ENCODE data around the gene ELF5. TPM values are rescaled to one million over a fixed set of nuclear protein-coding genes. Genes with fewer than 3 reads are reported as not detected.

ELF5 gene
- total and polyA plus RNA-seq, 2 donors (not counting 3 experiments of a cell fraction or from before 2014, with no cell fraction given), result not detected

- H3K36me3 ChIP-seq (ENCODE audit: control insufficient read depth in 2 of 2, extremely low read depth in 1 of 2, insufficient read depth in 2 of 2, low read length in 2 of 2), result no peaks in the 10 kb centered on the region
- H3K9me3 ChIP-seq (replicated peaks; ENCODE audit: control insufficient read depth, insufficient read depth, low read length), result no peaks in the 10 kb centered on the region
- no peaks in the 10 kb centered on the region for H3K4me1 ChIP-seq (ENCODE audit: control insufficient read depth, extremely low read depth, insufficient read depth, low read length)
- H3K79me2 ChIP-seq (ENCODE audit: control insufficient read depth, insufficient read depth, low read length), result no peaks in the 10 kb centered on the region
- no TSS peak for BruUV-seq (replicated peaks)
- H3K4me2 ChIP-seq (ENCODE audit: insufficient read depth, low read length), result no peak overlapping the region
- TF ChIP-seq MYC (IDR thresholded peaks at IDR 0.05; ENCODE audit: low read depth, low read length), result no peak
- TF ChIP-seq CTCF (IDR thresholded peaks at IDR 0.05; ENCODE audit: extremely low read depth in 1 of 2, insufficient read depth in 1 of 2, low read depth in 1 of 2, low read length in 2 of 2), result no peak
- no peak for TF ChIP-seq FOS (IDR thresholded peaks at IDR 0.05; ENCODE audit: borderline replicate concordance, insufficient read depth, low read length)
- TF ChIP-seq GATA2 (IDR thresholded peaks at IDR 0.05; ENCODE audit: insufficient read depth, insufficient read length, low read depth, low read length), result no peak
- no peak for TF ChIP-seq EZH2 (IDR thresholded peaks at IDR 0.05; ENCODE audit: borderline replicate concordance, low read depth, low read length, severe bottlenecking)
- TF ChIP-seq JUN (IDR thresholded peaks at IDR 0.05; ENCODE audit: borderline replicate concordance, insufficient read depth, insufficient read length, low read depth), result no peak
- no peak for TF ChIP-seq POLR2AphosphoS5 (IDR thresholded peaks at IDR 0.05; ENCODE audit: insufficient read depth, low read depth, low read length)
- TF ChIP-seq MAX (IDR thresholded peaks at IDR 0.05; ENCODE audit: insufficient read depth, insufficient read length), result no peak
- no peak for TF ChIP-seq POLR2A (IDR thresholded peaks at IDR 0.05; ENCODE audit: low read depth, low read length)
- dilution Hi-C loops (cut with MboI; ENCODE audit: extremely low pct_ligation_motif_present, low sequenced_read_pairs) (no loop called here), intact Hi-C loops (cut with micrococcal nuclease) (loop anchor here (1.0 to 2.0 kb wide), 2 partner anchors 135 to 320 kb away; partner anchors contain the start of gene ABTB2)
- H4K20me1 ChIP-seq (replicated peaks; ENCODE audit: control insufficient read depth, extremely low read depth, insufficient read depth, low read length), result no peaks in the 10 kb centered on the region
- H3K27me3 ChIP-seq (ENCODE audit: control insufficient read depth in 2 of 2, insufficient read depth in 2 of 2, low read length in 2 of 2), result peaks cover 2 to 6% of the 10 kb centered on the region in 2 experiments
- DNase-seq (ENCODE audit: low read depth, low spot score) (no peak), FAIRE-seq (no peak)
- H3K4me3 ChIP-seq (replicated peaks in 1 of 3; ENCODE audit: insufficient read depth in 1 of 3, low read depth in 1 of 3, low read length in 3 of 3), result no peak overlapping the region
- CTCF ChIA-PET, result interaction anchor here (0.8 to 3.1 kb wide), 4 partner anchors 19 to 344 kb away, joined by 3 to 38 read pairs (median 22); partner anchors contain the start of gene ELF5
- no peaks in the 10 kb centered on the region for H3K9me1 ChIP-seq (replicated peaks; ENCODE audit: control insufficient read depth, extremely low read depth, insufficient read depth, low read length)
- no peak overlapping the region for H3K9ac ChIP-seq (replicated peaks; ENCODE audit: extremely low read depth, insufficient read depth, low read length)
- POLR2A ChIA-PET, result no interaction called here
- H3K27ac ChIP-seq (ENCODE audit: insufficient read depth, low read depth, low read length), result no peak overlapping the region
- no peak overlapping the region for H2AFZ ChIP-seq (ENCODE audit: low read depth, low read length)
Measured at GRCh38 chr11:34493926-34494595, 19.5 kb downstream of the ELF5 start.

Measured in endothelial cell of umbilical vein (primary cell).